ENCODE data around the gene RAB3C.
"Not testable (repeated sequence)": the region's sequence is repeated elsewhere in the genome, so short reads cannot be mapped to it uniquely, and the experiment has no call there.

The RAB3C gene

DNA sequence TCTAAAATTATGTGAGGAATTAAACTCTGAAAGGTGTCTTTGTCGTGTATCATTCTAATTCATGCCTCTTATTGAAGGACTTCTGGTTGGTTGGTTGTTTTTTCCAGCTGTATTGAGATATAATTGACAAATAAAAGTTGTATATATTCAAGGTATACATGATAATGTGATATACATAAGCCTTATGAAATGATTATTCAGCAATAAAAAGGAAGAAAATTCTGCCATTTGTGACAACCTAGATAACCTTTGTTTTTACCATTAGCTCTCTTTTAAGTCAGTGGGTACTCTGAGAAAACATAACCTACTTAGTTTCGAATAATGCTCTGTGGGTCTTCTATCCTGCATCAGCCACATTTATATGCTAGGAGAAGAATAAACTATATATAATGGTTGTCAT, 89.6 kb downstream of the RAB3C start:
- Histone ChIP-seq H3K4me3 (ENCODE audit: low read length in 2 of 2) (no peak overlapping the region), H3K9ac (ENCODE audit: low read depth in 1 of 2, low read length in 2 of 2) (no peak overlapping the region), H3K27me3 (ENCODE audit: control insufficient read depth in 2 of 2, insufficient read depth in 2 of 2, low read length in 2 of 2) (no peaks in the 10 kb centered on the region), H3K9me3 (ENCODE audit: control insufficient read depth in 2 of 2, low read length in 2 of 2) (no peaks in the 10 kb centered on the region), H3K27ac (ENCODE audit: low read depth in 2 of 2, low read length in 2 of 2) (no peak overlapping the region), H3K4me1 (ENCODE audit: control insufficient read depth in 2 of 2, insufficient read depth in 2 of 2, low read length in 2 of 2) (no peaks in the 10 kb centered on the region), H3K36me3 (ENCODE audit: control insufficient read depth in 2 of 2, insufficient read depth in 2 of 2, low read length in 2 of 2) (no peaks in the 10 kb centered on the region)

DNA sequence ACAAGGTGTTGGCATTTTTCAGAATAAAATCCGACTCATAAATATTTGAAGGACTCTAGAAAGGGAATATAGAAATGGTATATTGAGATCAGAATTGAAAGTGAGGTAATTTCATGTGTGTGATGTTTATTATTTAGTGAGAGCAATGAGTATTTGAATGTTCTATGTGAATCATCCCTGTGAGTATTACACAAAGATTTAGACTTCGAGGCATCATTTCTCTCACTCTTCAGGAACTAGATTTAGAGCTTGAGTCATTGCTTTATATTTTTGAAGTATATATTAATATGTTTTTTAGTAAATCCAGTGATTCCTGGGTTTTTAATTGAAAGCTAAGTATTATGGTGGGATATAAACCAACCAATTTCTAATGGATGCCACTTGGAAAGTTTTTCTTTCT, 91.2 kb downstream of the RAB3C start:
- Histone ChIP-seq H3K9me3 (ENCODE audit: control insufficient read depth in 2 of 2, low read length in 2 of 2) (no peaks in the 10 kb centered on the region), H3K9ac (ENCODE audit: low read depth in 1 of 2, low read length in 2 of 2) (no peak overlapping the region), H3K4me1 (ENCODE audit: control insufficient read depth in 2 of 2, insufficient read depth in 2 of 2, low read length in 2 of 2) (no peaks in the 10 kb centered on the region), H3K36me3 (ENCODE audit: control insufficient read depth in 2 of 2, insufficient read depth in 2 of 2, low read length in 2 of 2) (no peaks in the 10 kb centered on the region), H3K27ac (ENCODE audit: low read depth in 2 of 2, low read length in 2 of 2) (no peak overlapping the region), H3K4me3 (ENCODE audit: low read length in 2 of 2) (no peak overlapping the region), H3K27me3 (ENCODE audit: control insufficient read depth in 2 of 2, insufficient read depth in 2 of 2, low read length in 2 of 2) (no peaks in the 10 kb centered on the region)

DNA sequence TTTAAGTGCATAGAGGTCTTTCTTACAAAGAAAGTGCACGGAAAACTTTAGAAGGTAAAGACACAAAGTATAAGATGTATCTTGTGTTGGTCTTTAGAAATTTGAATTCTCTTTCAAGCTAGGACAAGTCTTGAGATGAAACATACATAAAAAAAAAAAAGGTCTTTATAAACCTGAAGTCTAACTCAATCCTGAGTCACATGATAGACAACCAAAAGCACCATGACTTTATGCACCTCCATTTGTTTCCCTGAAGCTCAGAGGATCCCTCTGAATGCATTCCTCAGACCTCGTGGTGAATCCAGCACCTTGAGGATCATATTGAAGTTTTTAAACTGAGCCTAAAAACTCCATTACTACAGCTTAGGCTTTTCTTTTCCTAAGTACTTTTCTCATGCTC, 91.8 kb downstream of the RAB3C start:
- no peak overlapping the region for H3K27ac ChIP-seq (ENCODE audit: low read depth in 2 of 2, low read length in 2 of 2)
- H3K36me3 ChIP-seq (ENCODE audit: control insufficient read depth in 2 of 2, insufficient read depth in 2 of 2, low read length in 2 of 2): no peaks in the 10 kb centered on the region
- H3K4me3 ChIP-seq (ENCODE audit: low read length in 2 of 2): no peak overlapping the region
- H3K9ac ChIP-seq (ENCODE audit: low read depth in 1 of 2, low read length in 2 of 2): no peak overlapping the region
- H3K4me1 ChIP-seq (ENCODE audit: control insufficient read depth in 2 of 2, insufficient read depth in 2 of 2, low read length in 2 of 2): no peaks in the 10 kb centered on the region
- no peaks in the 10 kb centered on the region for H3K9me3 ChIP-seq (ENCODE audit: control insufficient read depth in 2 of 2, low read length in 2 of 2)
- no peaks in the 10 kb centered on the region for H3K27me3 ChIP-seq (ENCODE audit: control insufficient read depth in 2 of 2, insufficient read depth in 2 of 2, low read length in 2 of 2)

DNA sequence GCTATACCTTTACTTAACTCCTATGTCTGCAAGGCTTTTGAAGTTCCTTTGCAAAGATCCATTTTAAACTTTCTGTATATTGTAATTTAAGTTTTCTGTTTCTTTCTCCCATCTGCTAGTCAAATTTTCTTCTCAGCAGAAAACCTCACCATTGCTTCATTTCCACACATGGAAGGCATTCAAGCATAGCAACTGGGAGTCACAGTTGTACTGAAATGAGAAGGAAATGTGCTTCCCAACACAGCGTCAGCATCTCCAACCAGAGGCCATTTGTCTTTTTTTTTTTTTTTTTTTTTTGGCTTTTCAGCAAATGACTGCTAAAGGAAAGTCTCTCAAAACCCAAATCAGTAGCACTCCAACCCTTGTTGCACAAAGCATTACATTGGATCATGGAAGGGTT, 92.5 kb downstream of the RAB3C start:
- Histone ChIP-seq H3K27me3 (ENCODE audit: control insufficient read depth in 2 of 2, insufficient read depth in 2 of 2, low read length in 2 of 2) (no peaks in the 10 kb centered on the region), H3K9me3 (ENCODE audit: control insufficient read depth in 2 of 2, low read length in 2 of 2) (no peaks in the 10 kb centered on the region), H3K27ac (ENCODE audit: low read depth in 2 of 2, low read length in 2 of 2) (no peak overlapping the region)

DNA sequence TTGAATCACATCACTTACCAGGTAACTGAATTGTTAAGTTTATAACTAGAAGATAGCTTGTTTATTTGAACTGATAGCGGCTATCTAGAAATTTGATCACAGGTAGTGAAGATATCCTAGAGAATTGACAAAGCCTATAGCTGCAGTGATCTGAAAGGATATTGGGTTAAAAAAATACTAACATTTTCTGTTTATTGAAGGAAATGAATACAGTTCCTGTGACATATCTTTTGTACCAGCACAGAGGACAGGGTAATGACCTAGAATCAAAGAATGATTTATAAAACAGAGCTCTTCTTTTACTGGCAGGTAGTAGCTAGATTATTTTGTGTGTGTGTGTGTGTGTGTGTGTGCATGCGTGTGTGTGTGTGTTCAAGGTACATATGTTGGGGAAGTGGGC, 94.8 kb downstream of the RAB3C start:
- no peaks in the 10 kb centered on the region for H3K36me3 ChIP-seq (ENCODE audit: control insufficient read depth in 2 of 2, insufficient read depth in 2 of 2, low read length in 2 of 2)
- no peaks in the 10 kb centered on the region for H3K9me3 ChIP-seq (ENCODE audit: control insufficient read depth in 2 of 2, low read length in 2 of 2)
- H3K27me3 ChIP-seq (ENCODE audit: control insufficient read depth in 2 of 2, insufficient read depth in 2 of 2, low read length in 2 of 2): no peaks in the 10 kb centered on the region
- no peak overlapping the region for H3K9ac ChIP-seq (ENCODE audit: low read depth in 1 of 2, low read length in 2 of 2)
- no peak overlapping the region for H3K4me3 ChIP-seq (ENCODE audit: low read length in 2 of 2)
- H3K27ac ChIP-seq (ENCODE audit: low read depth in 2 of 2, low read length in 2 of 2): no peak overlapping the region
- no peaks in the 10 kb centered on the region for H3K4me1 ChIP-seq (ENCODE audit: control insufficient read depth in 2 of 2, insufficient read depth in 2 of 2, low read length in 2 of 2)

More for the DNA sequence above, 92.5 kb downstream of the RAB3C start:
- H3K36me3 ChIP-seq (ENCODE audit: control insufficient read depth in 2 of 2, insufficient read depth in 2 of 2, low read length in 2 of 2): no peaks in the 10 kb centered on the region
- no peak overlapping the region for H3K9ac ChIP-seq (ENCODE audit: low read depth in 1 of 2, low read length in 2 of 2)
- H3K4me3 ChIP-seq (ENCODE audit: low read length in 2 of 2): no peak overlapping the region
- no peaks in the 10 kb centered on the region for H3K4me1 ChIP-seq (ENCODE audit: control insufficient read depth in 2 of 2, insufficient read depth in 2 of 2, low read length in 2 of 2)

DNA sequence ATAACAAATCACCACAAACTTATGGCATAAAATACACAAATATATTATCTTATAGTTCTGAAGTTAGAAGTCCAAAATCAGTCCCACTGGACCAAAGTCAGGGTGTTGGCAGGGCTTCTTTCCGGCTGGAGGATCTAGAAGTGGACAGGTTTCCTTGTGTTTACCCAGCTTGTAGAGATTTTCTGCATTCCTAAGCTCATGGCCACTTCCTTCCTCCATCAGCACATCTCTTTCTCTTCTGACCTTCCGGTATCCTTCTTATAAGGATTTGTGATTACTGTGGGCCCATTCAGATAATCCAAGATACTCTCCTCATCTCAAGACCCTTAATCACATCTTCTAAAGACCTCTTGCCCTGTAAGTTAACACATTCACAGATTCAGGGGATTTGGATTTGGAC, 97.6 kb downstream of the RAB3C start:
- H3K9ac ChIP-seq (ENCODE audit: low read depth in 1 of 2, low read length in 2 of 2): no peak overlapping the region
- H3K4me3 ChIP-seq (ENCODE audit: low read length in 2 of 2): no peak overlapping the region
- H3K4me1 ChIP-seq (ENCODE audit: control insufficient read depth in 2 of 2, insufficient read depth in 2 of 2, low read length in 2 of 2): no peaks in the 10 kb centered on the region
- no peaks in the 10 kb centered on the region for H3K36me3 ChIP-seq (ENCODE audit: control insufficient read depth in 2 of 2, insufficient read depth in 2 of 2, low read length in 2 of 2)
- no peak overlapping the region for H3K27ac ChIP-seq (ENCODE audit: low read depth in 2 of 2, low read length in 2 of 2)
- H3K9me3 ChIP-seq (ENCODE audit: control insufficient read depth in 2 of 2, low read length in 2 of 2): no peaks in the 10 kb centered on the region
- no peaks in the 10 kb centered on the region for H3K27me3 ChIP-seq (ENCODE audit: control insufficient read depth in 2 of 2, insufficient read depth in 2 of 2, low read length in 2 of 2)

DNA sequence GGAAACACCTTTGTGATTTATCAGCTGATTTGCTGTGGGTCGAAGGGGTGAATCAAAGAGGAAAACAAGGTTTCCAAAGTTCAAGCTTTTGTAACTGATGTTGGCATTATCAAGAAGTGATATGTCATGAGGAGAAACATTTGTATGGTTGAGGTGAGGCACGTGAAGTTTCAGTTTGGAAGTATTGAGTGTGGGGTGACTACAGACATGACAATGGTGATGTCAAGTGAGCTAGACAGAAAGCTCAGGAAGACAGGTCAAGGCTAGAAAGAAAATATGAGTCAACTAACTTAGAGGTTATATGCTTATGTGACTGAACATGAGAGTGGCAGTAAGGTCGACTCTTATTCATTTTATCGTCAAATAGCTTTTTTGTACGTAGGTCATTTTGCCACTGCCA, 99.1 kb downstream of the RAB3C start:
- Histone ChIP-seq H3K4me3 (ENCODE audit: low read length in 2 of 2) (no peak overlapping the region), H3K27me3 (ENCODE audit: control insufficient read depth in 2 of 2, insufficient read depth in 2 of 2, low read length in 2 of 2) (no peaks in the 10 kb centered on the region), H3K9ac (ENCODE audit: low read depth in 1 of 2, low read length in 2 of 2) (no peak overlapping the region), H3K4me1 (ENCODE audit: control insufficient read depth in 2 of 2, insufficient read depth in 2 of 2, low read length in 2 of 2) (no peaks in the 10 kb centered on the region), H3K27ac (ENCODE audit: low read depth in 2 of 2, low read length in 2 of 2) (no peak overlapping the region), H3K9me3 (ENCODE audit: control insufficient read depth in 2 of 2, low read length in 2 of 2) (no peaks in the 10 kb centered on the region), H3K36me3 (ENCODE audit: control insufficient read depth in 2 of 2, insufficient read depth in 2 of 2, low read length in 2 of 2) (no peaks in the 10 kb centered on the region)

DNA sequence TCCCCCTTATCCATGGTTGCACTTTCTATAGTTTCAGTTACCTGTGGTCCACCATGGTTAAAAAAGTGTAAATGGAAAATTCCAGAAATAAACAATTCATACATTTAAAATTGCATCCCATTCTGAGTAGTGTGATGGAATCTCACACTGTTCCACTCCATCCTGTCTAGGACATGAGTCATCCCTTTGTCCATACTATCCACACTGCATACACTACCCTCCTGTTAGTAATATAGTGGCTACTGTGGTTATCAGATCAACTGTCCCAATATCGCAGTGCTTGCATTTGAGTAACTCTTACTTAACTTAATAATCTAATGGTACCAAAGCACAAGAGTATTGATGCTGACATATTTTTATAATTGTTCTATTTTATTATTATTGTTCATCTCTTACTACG, 100.7 kb downstream of the RAB3C start:
- Histone ChIP-seq H3K9me3 (ENCODE audit: control insufficient read depth in 2 of 2, low read length in 2 of 2) (no peaks in the 10 kb centered on the region), H3K36me3 (ENCODE audit: control insufficient read depth in 2 of 2, insufficient read depth in 2 of 2, low read length in 2 of 2) (no peaks in the 10 kb centered on the region), H3K4me1 (ENCODE audit: control insufficient read depth in 2 of 2, insufficient read depth in 2 of 2, low read length in 2 of 2) (no peaks in the 10 kb centered on the region), H3K9ac (ENCODE audit: low read depth in 1 of 2, low read length in 2 of 2) (no peak overlapping the region), H3K27me3 (ENCODE audit: control insufficient read depth in 2 of 2, insufficient read depth in 2 of 2, low read length in 2 of 2) (no peaks in the 10 kb centered on the region), H3K27ac (ENCODE audit: low read depth in 2 of 2, low read length in 2 of 2) (no peak overlapping the region), H3K4me3 (ENCODE audit: low read length in 2 of 2) (no peak overlapping the region)

DNA sequence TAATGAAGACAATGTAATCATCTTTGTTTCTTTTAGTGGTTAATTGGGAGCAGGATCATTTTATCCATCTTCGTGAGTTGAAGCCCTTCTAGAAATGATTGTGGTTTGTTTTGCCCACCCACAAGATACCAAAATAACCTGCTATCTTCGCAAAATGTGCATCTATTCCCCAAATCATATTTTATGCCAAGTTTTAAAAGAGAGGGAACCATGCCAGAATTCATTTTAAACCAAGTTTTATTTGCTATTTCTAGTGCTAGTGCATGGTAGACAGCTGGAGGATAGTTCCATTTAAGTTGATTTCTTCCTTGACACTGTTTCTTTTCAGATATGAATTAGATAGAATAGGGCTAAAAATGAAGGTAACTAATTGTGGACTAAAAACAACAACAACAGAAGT, 104.2 kb downstream of the RAB3C start:
- Histone ChIP-seq H3K36me3 (ENCODE audit: control insufficient read depth in 2 of 2, insufficient read depth in 2 of 2, low read length in 2 of 2) (no peaks in the 10 kb centered on the region), H3K4me3 (ENCODE audit: low read length in 2 of 2) (no peak overlapping the region), H3K9ac (ENCODE audit: low read depth in 1 of 2, low read length in 2 of 2) (no peak overlapping the region), H3K9me3 (ENCODE audit: control insufficient read depth in 2 of 2, low read length in 2 of 2) (no peaks in the 10 kb centered on the region), H3K27me3 (ENCODE audit: control insufficient read depth in 2 of 2, insufficient read depth in 2 of 2, low read length in 2 of 2) (no peaks in the 10 kb centered on the region), H3K4me1 (ENCODE audit: control insufficient read depth in 2 of 2, insufficient read depth in 2 of 2, low read length in 2 of 2) (no peaks in the 10 kb centered on the region), H3K27ac (ENCODE audit: low read depth in 2 of 2, low read length in 2 of 2) (no peak overlapping the region)

DNA sequence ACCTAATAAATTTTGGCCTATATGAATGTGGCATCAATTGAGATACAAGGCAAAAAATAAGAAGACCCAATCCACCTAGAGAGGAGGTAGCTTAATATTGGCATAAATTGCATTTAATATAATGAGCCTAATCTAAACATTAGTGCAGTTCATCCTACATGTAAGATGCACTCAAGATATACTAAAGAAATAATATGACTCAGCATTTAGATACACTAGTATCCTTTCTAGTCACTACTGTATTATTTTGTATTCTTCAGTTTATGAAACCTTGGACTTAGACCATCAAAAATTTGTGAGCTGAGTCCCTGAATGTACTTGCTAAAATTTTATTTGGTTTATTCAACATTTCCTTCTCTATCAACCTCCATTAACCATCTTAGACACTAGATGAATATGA, 104.7 kb downstream of the RAB3C start:
- H3K27ac ChIP-seq (ENCODE audit: low read depth in 2 of 2, low read length in 2 of 2): no peak overlapping the region
- no peaks in the 10 kb centered on the region for H3K9me3 ChIP-seq (ENCODE audit: control insufficient read depth in 2 of 2, low read length in 2 of 2)
- no peak overlapping the region for H3K9ac ChIP-seq (ENCODE audit: low read depth in 1 of 2, low read length in 2 of 2)
- H3K4me3 ChIP-seq (ENCODE audit: low read length in 2 of 2): no peak overlapping the region
- H3K27me3 ChIP-seq (ENCODE audit: control insufficient read depth in 2 of 2, insufficient read depth in 2 of 2, low read length in 2 of 2): no peaks in the 10 kb centered on the region
- H3K36me3 ChIP-seq (ENCODE audit: control insufficient read depth in 2 of 2, insufficient read depth in 2 of 2, low read length in 2 of 2): no peaks in the 10 kb centered on the region
- H3K4me1 ChIP-seq (ENCODE audit: control insufficient read depth in 2 of 2, insufficient read depth in 2 of 2, low read length in 2 of 2): no peaks in the 10 kb centered on the region

DNA sequence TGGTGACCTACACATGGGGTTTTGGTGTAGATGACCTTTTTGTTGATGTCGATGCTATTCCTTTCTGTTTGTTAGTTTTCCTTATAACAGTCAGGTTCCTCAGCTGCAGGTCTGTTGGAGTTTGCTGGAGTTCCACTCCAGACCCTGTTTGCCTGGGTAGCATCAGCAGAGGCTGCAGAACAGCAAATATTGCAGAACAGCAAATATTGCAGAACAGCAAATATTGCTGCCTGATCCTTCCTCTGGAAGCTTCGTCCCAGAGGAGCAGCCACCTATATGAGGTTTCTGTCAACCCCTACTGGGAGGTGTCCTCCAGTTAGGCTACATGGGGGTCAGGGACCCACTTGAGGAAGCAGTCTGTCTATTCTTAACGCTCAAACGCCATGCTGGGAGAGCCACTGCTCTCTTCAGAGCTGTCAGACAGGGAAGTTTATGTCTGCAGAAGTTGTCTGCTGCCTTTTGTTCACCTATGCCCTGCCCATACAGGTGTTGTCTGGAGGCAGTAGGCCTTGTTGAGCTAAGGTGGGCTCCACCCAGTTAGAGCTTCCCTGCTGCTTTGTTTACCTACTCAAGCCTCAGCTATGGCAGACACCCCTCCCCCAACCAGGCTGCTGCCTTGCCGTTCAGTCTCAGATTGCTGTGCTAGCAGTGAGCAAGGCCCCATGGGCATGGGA, 116.3 kb downstream of the RAB3C start:
- H3K4me1 ChIP-seq (ENCODE audit: control insufficient read depth in 2 of 2, insufficient read depth in 2 of 2, low read length in 2 of 2); H3K9ac ChIP-seq (ENCODE audit: low read depth in 1 of 2, low read length in 2 of 2); H3K4me3 ChIP-seq (ENCODE audit: low read length in 2 of 2); H3K27ac ChIP-seq (ENCODE audit: low read depth in 2 of 2, low read length in 2 of 2); H3K9me3 ChIP-seq (ENCODE audit: control insufficient read depth in 2 of 2, low read length in 2 of 2); H3K36me3 ChIP-seq (ENCODE audit: control insufficient read depth in 2 of 2, insufficient read depth in 2 of 2, low read length in 2 of 2); H3K27me3 ChIP-seq (ENCODE audit: control insufficient read depth in 2 of 2, insufficient read depth in 2 of 2, low read length in 2 of 2): not testable (repeated sequence)

Measured in mucosa of rectum (tissue), 2 donors.